Measurements from ENCODE around the gene IL34.
"Not testable (repeated sequence)": the region's sequence is repeated elsewhere in the genome, so short reads cannot be mapped to it uniquely, and the experiment has no call there.

Gene IL34

DNA sequence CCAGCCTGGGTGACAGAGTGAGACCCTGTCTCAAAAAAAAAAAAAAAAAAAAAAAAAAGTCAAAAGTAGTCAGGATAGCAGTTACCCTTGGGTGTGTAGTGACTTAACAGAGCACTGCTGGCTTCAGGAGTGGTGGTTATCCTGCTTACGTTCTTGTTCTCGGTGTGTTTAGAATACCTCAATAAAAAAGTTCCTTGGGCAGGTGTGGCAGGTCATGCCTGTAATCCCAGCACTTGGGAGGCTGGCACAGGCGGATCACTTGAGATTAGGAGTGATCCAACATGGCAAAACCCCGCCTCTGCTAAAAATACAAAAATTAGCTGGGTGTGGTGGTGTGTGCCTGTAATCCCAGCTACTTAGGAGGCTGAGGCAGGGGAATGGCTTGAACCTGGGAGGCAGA, 24.6 kb downstream of the IL34 start:
- H3K9me3 Mint-ChIP-seq; H3K27me3 Mint-ChIP-seq; H3K4me1 Mint-ChIP-seq (ENCODE audit: low read depth); H3K4me3 Mint-ChIP-seq; H3K27ac Mint-ChIP-seq; intact Hi-C loops (cut with micrococcal nuclease): not testable (repeated sequence)
- peaks cover 14% of the 10 kb centered on the region for H3K36me3 Mint-ChIP-seq (ENCODE audit: low read depth)

GRCh38 chr16:70674221-70675014, 28.1 kb downstream of the IL34 start:
- H3K9me3 Mint-ChIP-seq, result no peaks in the 10 kb centered on the region
- H3K27me3 Mint-ChIP-seq, result no peaks in the 10 kb centered on the region
- H3K4me3 Mint-ChIP-seq, result no peak overlapping the region
- H3K36me3 Mint-ChIP-seq (ENCODE audit: low read depth), result peaks cover 10% of the 10 kb centered on the region
- no peaks in the 10 kb centered on the region for H3K4me1 Mint-ChIP-seq (ENCODE audit: low read depth)
- H3K27ac Mint-ChIP-seq, result no peak overlapping the region
- intact Hi-C loops (cut with micrococcal nuclease), result no loop called here

DNA sequence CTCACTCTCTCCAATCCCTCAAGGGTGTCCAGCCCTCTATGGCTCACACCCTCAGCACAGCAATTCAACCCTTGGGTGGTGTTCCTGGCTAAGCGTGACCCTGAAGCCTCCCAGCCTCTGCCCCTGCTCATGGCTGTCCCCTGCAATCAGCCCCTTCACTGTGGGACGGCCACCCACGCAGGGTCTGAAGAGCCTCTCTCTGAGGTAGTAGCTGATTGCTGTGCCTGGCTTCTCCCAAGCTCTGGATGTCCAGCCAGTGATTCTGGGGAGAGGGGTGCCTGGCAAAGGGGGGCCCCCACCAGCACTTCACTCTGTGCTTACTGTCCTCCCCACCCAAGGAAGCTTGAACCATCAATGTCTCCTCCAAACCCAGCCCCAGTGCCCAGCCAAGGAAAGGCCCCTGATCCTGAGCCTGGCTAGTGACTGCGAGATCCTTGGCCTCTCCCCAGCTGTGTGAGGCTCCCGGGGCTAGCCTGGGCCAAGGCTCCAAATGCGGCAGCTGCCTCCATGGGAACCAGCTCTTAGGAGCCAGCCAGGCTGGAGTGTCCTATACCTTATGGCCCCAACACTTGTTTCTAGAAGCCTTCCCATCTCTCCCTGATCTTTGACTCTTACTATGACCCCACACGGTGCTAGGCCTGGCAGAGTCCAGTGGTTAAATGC, 29.6 kb downstream of the IL34 start:
- peaks cover 10% of the 10 kb centered on the region for H3K36me3 Mint-ChIP-seq (ENCODE audit: low read depth)
- H3K4me3 Mint-ChIP-seq, result no peak overlapping the region
- intact Hi-C loops (cut with micrococcal nuclease), result no loop called here
- no peaks in the 10 kb centered on the region for H3K4me1 Mint-ChIP-seq (ENCODE audit: low read depth)
- H3K27me3 Mint-ChIP-seq, result no peaks in the 10 kb centered on the region
- H3K27ac Mint-ChIP-seq, result no peak overlapping the region
- no peaks in the 10 kb centered on the region for H3K9me3 Mint-ChIP-seq

GRCh38 chr16:70676675-70677498, 30.5 kb downstream of the IL34 start:
- intact Hi-C loops (cut with micrococcal nuclease), result no loop called here
- no peaks in the 10 kb centered on the region for H3K27me3 Mint-ChIP-seq
- no peaks in the 10 kb centered on the region for H3K9me3 Mint-ChIP-seq
- no peak overlapping the region for H3K4me3 Mint-ChIP-seq
- no peaks in the 10 kb centered on the region for H3K4me1 Mint-ChIP-seq (ENCODE audit: low read depth)
- H3K36me3 Mint-ChIP-seq (ENCODE audit: low read depth), result peaks cover 10% of the 10 kb centered on the region
- H3K27ac Mint-ChIP-seq, result no peak overlapping the region

- Mint-ChIP-seq H3K27me3 (no peaks in the 10 kb centered on the region), H3K36me3 (ENCODE audit: low read depth) (peaks cover 10% of the 10 kb centered on the region), H3K27ac (no peak overlapping the region), H3K9me3 (no peaks in the 10 kb centered on the region), H3K4me1 (ENCODE audit: low read depth) (no peaks in the 10 kb centered on the region), H3K4me3 (no peak overlapping the region)
- intact Hi-C loops (cut with micrococcal nuclease), result no loop called here
These were observed 31.3 kb downstream of the IL34 start for GRCh38 chr16:70677499-70678120.

DNA sequence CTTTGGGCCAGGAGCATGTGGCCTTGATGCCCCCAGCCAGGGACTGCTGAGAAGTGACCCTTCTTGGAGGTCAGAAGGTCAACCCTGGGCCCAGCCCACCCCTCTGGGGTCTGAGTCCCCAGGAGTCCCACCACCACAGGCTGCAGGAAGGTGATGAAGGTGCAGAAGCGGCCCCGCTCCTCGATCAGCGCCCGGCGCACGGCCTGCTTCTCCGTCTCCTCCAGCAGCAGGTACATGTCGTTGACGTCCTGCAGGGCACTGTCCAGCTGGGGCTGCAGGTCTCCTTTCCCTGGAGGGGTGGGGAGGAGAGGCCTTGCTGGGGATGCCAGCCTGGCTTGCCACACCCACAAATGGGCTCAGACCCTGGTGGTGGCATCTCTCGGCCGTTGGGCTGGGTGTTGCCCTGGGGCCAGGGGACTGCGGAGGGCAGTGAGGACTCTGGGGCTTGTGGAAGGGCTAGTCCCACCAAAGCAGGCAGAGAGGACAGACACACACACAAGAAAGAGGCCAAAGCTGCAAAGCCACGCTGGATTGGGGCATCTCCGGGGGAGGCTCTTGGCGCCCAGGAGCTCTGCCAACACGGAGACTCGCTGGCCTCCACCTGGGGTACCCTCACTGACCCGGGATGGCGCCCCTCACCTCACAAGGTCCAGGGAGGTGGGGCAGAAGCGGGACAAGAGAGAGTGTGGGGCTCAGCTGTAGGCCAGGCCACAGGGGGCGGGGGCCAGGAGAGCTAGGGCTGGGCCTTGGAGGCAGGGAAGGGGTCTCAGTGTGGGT, 31.9 kb downstream of the IL34 start:
- H3K27ac Mint-ChIP-seq, result no peak overlapping the region
- H3K4me1 Mint-ChIP-seq (ENCODE audit: low read depth), result no peaks in the 10 kb centered on the region
- H3K27me3 Mint-ChIP-seq, result no peaks in the 10 kb centered on the region
- H3K36me3 Mint-ChIP-seq (ENCODE audit: low read depth), result peaks cover 4% of the 10 kb centered on the region
- no peaks in the 10 kb centered on the region for H3K9me3 Mint-ChIP-seq
- H3K4me3 Mint-ChIP-seq, result no peak overlapping the region
- intact Hi-C loops (cut with micrococcal nuclease), result no loop called here

GRCh38 chr16:70678898-70679670, 32.7 kb downstream of the IL34 start:
- intact Hi-C loops (cut with micrococcal nuclease), result no loop called here
- Mint-ChIP-seq H3K27ac (no peak overlapping the region), H3K27me3 (peaks cover 3% of the 10 kb centered on the region), H3K36me3 (ENCODE audit: low read depth) (peaks cover 3% of the 10 kb centered on the region), H3K4me1 (ENCODE audit: low read depth) (no peaks in the 10 kb centered on the region), H3K9me3 (no peaks in the 10 kb centered on the region), H3K4me3 (no peak overlapping the region)

GRCh38 chr16:70679671-70680494, 33.5 kb downstream of the IL34 start:
- Mint-ChIP-seq H3K4me1 (ENCODE audit: low read depth) (no peaks in the 10 kb centered on the region), H3K36me3 (ENCODE audit: low read depth) (no peaks in the 10 kb centered on the region), H3K4me3 (no peak overlapping the region), H3K27me3 (peaks cover 10% of the 10 kb centered on the region), H3K27ac (no peak overlapping the region), H3K9me3 (no peaks in the 10 kb centered on the region)
- intact Hi-C loops (cut with micrococcal nuclease), result no loop called here

DNA sequence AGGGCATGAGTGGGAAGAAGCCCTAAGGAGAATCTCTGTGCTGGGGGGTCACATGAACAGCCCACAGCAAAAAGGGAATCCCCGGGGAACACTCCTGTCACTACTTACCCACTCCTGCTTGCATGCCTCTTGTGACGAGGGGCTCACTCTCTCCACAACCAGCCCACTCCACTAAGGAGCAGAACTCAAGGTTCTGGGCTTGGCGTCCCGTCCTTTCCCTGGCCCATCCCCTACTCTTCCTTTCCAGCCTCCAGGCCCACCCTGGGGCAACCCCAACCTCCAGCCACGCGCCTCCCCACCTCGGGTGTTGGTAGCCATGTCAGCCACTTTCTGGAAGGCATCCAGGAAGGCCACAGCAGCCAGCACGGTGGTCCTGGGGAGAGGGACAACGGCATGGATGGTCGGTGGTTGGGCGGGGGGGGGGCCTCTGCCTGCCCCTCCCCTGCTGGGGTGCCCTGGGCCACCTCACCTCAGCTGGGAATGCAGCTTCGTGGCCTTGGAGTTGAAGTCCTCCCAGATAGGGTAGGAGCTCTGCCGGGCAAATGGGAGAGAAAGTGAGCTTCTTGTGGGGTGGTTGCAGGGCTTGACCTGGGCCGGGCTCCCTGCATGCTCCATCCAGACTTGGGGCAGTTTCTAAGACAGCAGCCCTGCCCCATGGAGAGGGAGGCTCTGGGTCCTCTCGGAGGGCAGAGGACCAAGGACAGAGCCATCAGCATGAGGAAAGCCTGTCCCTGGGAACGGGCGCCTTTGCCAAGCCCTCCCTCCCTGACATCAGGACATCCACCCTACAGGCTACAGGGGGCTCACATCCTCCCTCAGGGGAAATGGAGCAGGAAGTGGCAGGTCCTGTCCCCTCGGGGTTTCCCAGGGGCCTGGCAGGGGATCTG, 34.4 kb downstream of the IL34 start:
- no peaks in the 10 kb centered on the region for H3K4me1 Mint-ChIP-seq (ENCODE audit: low read depth)
- no peak overlapping the region for H3K4me3 Mint-ChIP-seq
- H3K9me3 Mint-ChIP-seq, result no peaks in the 10 kb centered on the region
- no peak overlapping the region for H3K27ac Mint-ChIP-seq
- H3K27me3 Mint-ChIP-seq, result peaks cover 15% of the 10 kb centered on the region
- H3K36me3 Mint-ChIP-seq (ENCODE audit: low read depth), result no peaks in the 10 kb centered on the region
- intact Hi-C loops (cut with micrococcal nuclease), result no loop called here

GRCh38 chr16:70681382-70682238, 35.3 kb downstream of the IL34 start:
- Mint-ChIP-seq H3K36me3 (ENCODE audit: low read depth) (no peaks in the 10 kb centered on the region), H3K4me3 (no peak overlapping the region), H3K4me1 (ENCODE audit: low read depth) (no peaks in the 10 kb centered on the region), H3K27ac (no peak overlapping the region), H3K9me3 (no peaks in the 10 kb centered on the region), H3K27me3 (peaks cover 20% of the 10 kb centered on the region)
- intact Hi-C loops (cut with micrococcal nuclease), result no loop called here

Measured in dendritic cell treated with granulocyte-macrophage colony-stimulating factor and Interleukin-4, amounts not matched to agents 40 ng/mL and 50 ng/mL, for 4 days (primary cell).